GM19324 (cell line): ENCODE results near the gene ELOVL5.
"Not testable (repeated sequence)": the region's sequence is repeated elsewhere in the genome, so short reads cannot be mapped to it uniquely, and the experiment has no call there.

Experiments
- ATAC-seq: cut with Tn5 transposase; IDR thresholded peaks from one replicate; pipeline ENCODE4 v1.9.1; 2021; ENCODE audit warnings: mild to moderate bottlenecking, moderate library complexity; ENCODE audit not compliant: unreplicated experiment, low FRiP score

Gene ELOVL5, protein sequence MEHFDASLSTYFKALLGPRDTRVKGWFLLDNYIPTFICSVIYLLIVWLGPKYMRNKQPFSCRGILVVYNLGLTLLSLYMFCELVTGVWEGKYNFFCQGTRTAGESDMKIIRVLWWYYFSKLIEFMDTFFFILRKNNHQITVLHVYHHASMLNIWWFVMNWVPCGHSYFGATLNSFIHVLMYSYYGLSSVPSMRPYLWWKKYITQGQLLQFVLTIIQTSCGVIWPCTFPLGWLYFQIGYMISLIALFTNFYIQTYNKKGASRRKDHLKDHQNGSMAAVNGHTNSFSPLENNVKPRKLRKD

DNA sequence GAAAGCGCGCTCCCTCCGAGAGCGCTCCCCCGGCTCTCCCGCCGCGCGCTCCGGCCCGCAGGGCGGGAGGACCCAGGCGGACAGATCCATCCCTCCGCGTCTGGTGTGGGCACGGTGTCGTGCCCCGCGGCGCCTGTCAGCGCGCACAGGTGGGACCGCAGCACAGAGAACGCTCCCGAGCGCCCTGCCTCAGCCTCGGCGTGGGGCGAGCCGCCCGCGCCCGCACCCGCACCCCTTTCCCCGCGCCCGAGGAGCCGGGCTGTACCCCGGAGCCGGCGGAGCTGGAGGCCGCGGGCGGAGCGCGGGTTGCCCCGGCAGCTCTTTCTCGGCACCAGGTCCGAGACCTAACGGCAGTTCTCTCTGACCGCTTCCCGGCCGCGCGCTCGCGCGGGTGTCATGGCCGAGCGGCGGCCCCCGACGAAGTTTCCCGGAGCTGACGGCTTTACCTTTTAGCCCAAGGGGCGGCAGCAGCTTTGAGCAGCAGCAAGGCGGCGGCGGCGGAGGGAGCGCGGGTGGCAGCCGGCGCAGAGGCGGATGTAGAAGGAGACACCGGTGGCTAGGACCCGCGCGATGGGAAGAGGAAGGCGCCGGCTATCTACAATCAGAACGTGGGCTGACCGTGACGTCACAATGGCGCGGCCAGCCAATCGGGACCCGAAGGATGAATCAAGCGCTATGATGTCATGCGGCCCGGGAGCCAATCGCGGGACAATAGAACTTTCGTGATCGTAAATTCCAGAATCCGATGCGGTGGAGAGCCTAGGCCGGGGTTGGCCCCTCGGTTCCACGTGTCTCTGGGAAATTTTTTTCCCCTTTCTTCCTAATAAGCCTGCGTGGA, at the start of gene ELOVL5:
TSS of gene ELOVL5 (minus strand) at position 580 of the 838 bp plus-strand sequence. CDS start 53,251 bp downstream, outside the sequence.
- peak; percentile 87 for ATAC-seq

DNA sequence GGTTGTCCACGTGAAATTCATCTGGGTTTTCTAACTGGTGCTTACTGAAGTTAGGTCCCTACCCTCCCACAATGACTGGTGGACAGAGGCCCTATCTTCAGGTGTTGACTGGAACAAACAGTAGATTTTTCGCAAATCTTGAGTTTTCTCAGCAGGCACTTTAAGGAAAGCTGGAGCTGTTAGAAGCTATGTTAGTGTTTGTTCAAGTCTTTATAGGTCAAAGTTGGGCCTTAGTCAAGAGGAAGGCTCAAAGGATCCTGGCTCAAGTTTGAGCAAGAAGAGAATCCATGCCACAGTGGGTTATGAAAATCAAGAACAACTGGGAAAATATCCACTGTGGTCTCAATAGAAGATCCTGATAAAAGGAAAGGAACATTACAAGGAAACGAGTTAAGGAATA, 48.5 kb upstream of the ELOVL5 start:
- ATAC-seq = no peak

DNA sequence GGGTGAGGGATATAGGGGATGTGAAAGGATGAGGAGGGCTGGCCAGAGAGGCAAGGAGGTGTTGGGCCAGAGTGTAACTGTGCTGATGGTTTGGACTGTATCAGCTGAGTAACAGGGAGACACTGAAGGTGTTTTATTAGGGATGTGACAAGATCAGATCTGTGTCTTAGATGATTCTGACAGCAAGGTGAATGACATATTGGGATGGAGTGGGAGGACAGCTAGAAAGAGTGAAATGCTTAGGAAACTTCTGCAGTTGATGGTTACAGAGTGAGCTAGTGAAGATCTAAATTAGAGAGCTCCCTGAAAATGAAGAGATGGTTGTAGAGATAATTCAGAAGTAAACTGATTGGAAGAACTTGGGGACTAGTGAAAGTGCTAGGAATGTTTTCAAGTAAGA, 47.2 kb upstream of the ELOVL5 start:
- no peak for ATAC-seq

DNA sequence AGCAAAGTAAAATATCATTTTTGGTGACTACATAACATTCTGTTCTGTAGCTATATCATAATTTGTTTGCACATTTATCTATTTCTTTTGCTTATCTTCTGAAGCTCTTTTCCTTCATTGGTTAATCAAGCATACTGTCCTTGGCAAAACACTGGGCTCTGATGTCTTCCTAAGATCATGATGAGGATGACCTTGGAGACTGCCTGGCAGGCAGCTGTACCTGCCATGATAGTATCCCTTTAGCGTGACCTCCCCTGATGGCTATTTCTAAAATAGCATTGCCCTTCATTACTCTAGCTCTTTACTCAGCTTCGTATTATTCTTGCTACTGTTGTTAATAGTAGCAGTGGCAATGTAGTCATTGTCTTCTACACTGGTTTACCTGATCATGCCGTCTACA, 46.0 kb upstream of the ELOVL5 start:
- no peak for ATAC-seq

DNA sequence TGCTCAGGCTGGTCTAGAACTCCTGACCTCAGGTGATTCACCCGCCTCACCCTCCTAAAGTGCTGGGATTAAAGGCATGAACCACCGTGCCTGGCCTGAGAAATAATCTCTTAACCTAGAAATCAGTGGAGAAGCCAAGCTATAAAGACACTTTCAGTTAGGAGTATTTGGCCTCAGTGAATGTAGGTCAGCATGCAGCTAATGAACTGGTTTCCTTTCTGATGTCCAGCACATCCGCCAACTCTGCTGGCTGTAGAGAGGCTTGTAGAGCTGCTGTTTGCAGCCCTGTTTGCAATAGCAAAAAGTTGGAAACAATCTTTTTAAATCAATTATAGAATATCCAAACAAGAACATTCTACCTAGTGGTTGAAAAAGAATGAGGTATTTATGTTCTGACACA, 42.4 kb upstream of the ELOVL5 start:
- no peak for ATAC-seq

DNA sequence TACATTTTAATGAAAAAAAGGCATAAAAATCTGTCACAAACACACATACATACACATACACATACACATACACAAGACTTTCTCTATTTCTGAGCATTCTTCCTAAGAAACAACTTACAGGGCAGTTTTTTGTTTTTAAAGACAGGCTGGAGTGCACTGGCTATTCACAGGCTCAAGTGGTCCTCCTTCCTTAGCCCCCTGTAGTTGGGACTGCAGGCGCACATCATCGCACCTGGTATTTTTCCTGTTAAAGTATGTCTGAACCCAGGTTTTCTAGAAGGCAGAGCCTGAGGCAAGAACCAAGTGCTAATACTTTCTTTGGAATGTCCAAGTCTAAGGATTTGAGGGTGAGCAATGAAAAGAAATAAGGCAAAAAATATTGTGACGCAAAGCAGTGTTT, 41.3 kb upstream of the ELOVL5 start:
- ATAC-seq = no peak

DNA sequence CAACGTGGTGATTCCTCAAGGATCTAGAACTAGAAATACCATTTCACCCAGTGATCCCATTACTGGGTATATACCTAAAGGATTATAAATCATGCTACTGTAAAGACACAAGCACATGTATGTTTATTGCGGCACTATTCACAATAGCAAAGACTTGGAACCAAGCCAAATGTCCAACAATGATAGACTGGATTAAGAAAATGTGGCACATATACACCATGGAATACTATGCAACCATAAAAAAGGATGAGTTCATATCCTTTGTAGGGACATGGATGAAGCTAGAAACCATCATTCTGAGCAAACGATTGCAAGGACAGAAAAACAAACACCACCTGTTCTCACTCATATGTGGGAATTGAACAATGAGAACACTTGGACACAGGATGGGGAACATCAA, 39.9 kb upstream of the ELOVL5 start:
- ATAC-seq = not testable (repeated sequence)

DNA sequence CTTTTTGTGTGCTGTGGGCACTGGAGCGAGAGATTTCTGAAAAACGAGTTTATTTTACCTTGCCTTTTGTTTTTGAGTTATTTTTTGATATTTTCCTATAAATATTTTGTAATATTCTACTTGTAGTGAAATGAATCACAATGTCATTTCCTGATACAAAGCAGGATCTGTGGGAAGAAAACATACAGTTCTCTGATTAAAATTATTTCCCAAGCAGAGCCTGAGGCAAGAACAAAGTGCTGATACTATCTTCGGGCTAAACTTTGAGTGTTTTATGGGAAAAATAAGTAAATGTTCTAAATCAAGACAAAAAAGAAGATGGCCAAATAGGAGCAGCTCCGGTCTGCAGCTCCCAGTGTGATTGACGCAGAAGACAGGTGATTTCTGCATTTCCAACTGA, 33.7 kb upstream of the ELOVL5 start:
- no peak for ATAC-seq

DNA sequence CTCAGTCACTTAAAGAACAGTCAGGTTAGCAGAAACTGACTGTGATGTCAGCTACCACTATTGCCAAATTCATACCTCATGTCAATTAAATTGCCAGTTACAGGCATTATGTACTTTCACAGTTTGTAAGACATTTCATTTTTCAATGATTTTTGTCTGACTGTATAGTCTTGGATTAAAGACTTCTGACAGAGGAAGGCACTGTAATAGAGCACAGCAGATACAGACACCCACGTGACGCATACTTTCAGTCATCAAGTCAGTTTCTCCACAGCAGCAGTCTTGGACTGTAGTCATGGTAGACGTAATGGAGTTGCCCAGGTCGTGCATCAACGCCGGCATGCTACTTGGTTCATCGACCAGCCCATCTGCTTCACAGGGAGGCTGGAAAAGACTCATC, 29.5 kb upstream of the ELOVL5 start:
- ATAC-seq = no peak

DNA sequence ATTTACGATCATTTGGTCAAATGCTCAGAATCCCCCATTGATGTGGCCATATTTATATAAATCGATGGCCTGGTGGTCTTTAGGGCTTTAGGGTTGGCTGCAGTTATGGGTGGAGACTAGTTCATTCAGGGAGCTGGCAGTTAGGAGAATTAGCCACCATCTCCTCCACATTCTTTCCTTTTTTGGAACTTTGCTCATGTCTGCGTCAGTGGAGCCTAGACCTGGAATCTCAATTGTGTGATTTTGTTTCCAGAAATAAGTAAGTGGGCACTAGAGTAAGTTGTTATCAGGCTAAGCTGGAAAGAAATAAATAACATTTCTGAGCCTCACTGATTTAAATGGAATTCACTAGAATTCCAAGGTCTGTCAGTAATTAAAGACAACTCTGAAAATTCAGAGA, 29.0 kb upstream of the ELOVL5 start:
- ATAC-seq = no peak

DNA sequence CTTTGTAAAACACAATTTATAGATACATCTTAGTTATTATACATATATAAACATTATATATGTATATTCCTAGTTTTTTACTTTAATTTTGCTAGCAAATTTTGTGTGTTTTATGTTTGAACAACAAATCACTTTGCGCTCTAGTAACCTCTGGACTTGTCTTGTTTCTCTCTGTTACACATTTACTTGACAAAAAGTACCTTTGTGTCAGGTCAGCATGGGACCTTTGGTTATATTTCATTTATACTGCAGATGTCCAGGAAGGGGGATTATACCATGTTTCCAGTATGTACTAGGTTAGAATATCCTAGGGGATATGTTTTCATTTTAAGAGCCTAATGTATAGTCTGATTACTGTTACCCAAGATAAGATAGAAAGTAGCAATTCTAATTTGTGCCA, 28.5 kb upstream of the ELOVL5 start:
- ATAC-seq = no peak

DNA sequence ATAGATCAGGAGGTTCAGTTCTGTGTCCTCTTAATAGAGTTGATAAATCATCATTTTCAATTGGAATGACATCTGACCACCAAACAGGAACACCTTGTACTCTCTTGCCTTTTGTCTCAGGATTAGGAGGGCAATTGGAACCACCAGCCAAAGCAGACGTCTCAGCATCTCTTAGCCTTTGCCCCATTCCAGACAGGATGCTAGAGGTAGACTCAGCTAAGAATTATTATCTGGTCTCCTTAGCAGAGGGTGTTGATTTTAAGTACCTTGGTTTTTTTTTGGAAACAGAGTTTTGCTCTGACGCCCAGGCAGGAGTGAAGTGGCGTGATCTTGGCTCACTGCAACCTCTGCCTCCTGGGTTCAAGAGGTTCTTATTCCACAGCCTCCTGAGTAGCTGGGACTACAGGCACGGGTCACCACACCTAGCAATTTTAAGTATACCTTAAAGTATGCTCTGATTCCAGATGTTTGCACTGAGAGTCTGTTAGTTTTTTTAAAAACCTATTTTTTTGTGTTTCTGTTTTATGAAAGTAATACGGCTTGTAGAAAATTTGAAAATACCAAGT, 28.0 kb upstream of the ELOVL5 start:
- no peak for ATAC-seq

DNA sequence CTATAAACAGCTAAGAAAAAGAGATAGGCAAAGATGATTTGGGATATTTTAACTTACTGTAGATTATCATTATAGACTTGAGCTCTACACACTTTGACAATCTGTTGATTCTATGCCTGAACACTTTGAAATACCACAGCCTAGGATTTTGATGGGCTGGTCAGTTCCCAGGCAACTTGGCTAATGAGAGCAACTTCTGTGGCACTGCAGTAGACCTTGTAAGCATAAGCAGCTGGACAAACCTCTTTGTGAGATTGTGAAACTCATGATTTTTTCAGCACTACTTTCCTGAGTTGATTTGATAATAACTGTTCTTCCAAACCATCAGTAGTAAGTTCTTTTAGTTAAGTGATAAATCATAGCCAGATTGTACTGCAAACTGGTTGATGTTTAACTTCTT, 27.1 kb upstream of the ELOVL5 start:
- ATAC-seq = no peak

DNA sequence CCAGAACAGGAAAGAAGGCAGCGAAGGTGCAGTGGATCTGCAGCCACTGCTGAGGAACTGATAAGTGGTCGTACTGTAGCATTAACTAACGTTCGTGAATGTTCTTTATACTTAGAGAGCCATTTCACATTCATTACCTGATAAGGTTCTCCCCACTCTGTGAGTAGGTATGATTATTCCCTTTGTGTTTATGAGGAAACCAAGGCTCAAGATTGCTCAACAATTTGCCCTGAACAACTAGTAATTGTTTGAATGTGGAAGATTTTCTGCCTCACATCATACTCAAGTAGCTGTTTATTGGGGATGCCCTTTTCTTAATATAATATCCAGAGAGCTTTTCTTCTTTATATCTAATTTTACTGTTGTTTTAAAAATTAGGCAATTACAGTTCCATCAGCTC, 24.9 kb upstream of the ELOVL5 start:
- ATAC-seq = no peak

DNA sequence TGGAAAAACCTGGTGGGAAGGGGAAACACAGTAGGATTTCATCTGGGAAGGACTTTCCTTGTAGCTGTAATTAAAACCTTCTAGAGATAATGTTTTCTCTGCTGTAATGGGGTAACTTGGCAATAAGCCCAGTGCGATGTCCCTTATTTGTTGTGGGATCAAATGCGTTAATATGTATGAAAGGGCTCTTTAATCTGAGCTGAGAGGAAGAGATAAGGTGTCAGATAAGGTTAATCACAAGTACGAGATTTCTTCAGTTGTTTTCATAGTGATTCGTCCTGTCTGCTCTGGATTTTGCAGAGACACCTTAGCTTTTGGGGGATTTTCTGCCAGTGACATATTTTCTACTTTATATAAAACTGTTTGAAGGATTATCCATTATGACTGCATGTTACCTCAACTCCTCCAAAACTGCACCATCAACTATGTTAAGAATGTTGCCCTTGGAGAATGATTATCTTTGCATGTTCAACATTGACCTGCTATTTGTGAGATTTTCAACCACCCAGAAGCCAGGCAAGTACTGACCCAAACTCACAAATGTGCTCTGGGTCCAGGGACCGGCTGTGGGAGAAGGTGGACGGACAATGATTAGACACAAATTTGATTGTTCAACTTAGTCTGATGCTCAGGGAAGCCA, 21.2 kb upstream of the ELOVL5 start:
- no peak for ATAC-seq

DNA sequence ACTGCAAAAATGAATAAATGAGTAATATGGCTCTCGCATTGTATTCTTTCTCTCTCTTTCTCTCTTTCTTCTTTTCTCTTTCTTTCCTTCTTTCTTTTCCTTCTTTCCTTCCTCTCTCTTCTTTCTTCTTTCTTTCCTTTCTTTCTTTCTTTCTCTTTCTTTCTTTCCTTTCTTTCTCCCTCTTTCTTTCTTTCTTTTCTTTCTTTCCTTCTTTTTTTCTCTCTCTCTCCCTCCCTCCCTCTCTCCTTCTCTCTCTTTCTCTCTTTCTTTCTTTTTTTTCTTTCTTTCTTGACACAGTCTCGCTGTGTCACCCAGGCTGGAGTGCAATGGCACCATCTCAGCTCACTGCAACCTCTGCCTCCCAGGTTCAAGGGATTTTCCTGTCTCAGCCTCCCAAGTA, 20.3 kb upstream of the ELOVL5 start:
- no peak for ATAC-seq

DNA sequence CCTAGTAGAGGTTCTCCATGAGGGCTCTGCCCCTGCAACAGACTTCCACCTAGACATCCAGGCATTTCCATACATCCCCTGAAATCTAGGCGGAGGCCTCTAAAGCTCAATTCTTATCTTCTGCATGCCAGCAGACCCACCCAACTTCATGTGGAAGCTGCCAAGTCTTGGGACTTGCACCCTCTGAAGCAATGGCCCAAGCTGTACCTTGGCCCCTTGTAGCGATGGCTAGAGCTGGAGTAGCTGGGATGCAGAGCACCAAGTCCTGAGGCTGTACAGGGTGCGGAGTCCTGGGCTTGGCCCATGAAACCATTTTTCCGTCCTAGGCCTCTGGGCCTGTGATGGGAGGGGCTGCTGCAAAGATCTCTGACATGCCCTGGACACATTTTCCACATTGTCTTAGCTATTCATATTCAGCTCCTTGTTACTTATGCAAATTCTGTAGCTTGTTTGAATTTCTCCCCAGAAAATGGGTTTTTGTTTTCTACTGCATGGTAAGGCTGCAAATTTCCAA, 17.4 kb upstream of the ELOVL5 start:
- no peak for ATAC-seq

DNA sequence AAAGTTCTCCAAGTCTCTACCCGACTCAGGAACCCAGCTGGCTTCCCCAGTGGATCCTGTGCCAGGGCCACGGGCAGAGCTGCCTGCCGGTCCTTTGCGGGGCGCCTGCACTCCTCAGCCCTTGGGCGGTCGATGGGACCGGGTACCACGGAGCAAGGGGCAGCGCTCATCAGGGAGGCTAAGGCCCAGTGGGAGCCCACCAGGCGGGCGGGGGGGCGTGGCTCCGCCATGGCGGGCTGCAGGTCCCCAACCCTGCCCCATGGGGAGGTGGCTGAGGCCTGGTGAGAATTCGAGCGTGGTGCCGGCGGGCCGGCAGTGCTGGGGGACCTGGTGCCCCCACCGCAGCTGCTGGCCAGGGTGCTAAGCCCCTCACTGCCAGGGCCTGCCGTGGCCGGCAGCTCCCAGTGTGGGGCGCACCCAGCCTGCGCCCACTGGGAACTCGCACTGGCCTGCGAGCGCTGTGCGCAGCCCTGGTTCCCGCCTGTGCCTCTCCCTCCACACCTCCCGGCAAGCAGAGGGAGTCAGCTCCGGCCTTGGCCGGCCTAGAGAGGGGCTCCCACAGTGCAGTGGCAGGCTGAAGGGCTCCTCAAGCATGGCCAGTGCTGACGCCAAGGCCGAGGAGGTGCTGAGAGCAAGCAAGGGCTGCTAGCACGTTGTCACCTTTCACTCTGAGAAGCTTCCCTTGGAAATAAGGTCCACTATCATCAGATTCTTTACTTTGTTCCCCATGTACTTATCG, 14.8 kb upstream of the ELOVL5 start:
- ATAC-seq = no peak

DNA sequence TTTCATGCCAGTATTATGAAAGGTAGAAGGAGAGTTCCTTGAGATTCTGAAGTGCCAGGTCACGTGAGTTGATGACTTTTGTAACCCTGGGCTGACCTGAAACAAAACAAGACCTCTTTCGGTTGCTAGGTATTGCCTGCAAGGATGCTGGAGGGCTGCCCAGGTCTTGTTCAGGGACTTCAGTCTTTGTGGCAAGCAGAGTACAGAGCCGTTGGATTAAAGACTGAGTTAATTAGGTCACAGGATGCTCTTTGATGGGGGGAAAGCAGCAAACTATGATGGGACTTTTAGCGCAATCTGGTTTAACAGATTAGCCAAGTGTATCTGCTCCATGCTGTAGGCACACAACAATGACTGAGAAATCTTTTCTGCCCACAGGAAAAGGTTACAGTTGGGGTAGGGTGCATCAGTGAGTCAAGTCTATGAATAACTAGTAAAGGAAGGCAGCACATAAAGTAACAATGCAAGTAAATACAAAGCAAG, 12.8 kb upstream of the ELOVL5 start:
- no peak for ATAC-seq
